Activated naive CD4-positive, alpha-beta T cell treated with anti-CD3 and anti-CD28 coated beads, Interleukin-2, amount 10 ng/mL, durations not matched to agents 7 days and 5 days (primary cell): Measurements from ENCODE around the gene HAUS1.
A peak's percentile ranks its signal among the peaks of the same experiment; 100 is the strongest.
"Not testable (repeated sequence)": the region's sequence is repeated elsewhere in the genome, so short reads cannot be mapped to it uniquely, and the experiment has no call there.

ENCODE experiments used
- CTCF ChIA-PET: fragments of 350-600 bp; sonication (Branson Sonifier 250); formaldehyde crosslinking; loops from one replicate; lab custom pipeline; 2021; ENCODE audit warnings: antibody characterized with exemption; lab: Charles Lee
- DNase-seq: peaks from one replicate; pipeline ENCODE4 v3.0.0-alpha.2; 2020
- H3K27ac Mint-ChIP-seq: one replicate; pipeline ENCODE4 v1.8.0; 2021; ENCODE audit warnings: mild to moderate bottlenecking, moderate library complexity, mixed read lengths
- H3K27me3 Mint-ChIP-seq: one replicate; pipeline ENCODE4 v1.8.0; 2021; ENCODE audit warnings: mild to moderate bottlenecking, mixed read lengths
- H3K36me3 Mint-ChIP-seq: one replicate; pipeline ENCODE4 v1.8.0; 2021; ENCODE audit warnings: mixed read lengths
- H3K4me1 Mint-ChIP-seq: one replicate; pipeline ENCODE4 v1.8.0; 2021; ENCODE audit warnings: mixed read lengths
- H3K4me3 Mint-ChIP-seq: one replicate; pipeline ENCODE4 v1.8.0; 2021; ENCODE audit warnings: mild to moderate bottlenecking, moderate library complexity, mixed read lengths
- H3K9me3 Mint-ChIP-seq: one replicate; pipeline ENCODE4 v1.8.0; 2021; ENCODE audit warnings: mixed read lengths

Gene HAUS1

DNA sequence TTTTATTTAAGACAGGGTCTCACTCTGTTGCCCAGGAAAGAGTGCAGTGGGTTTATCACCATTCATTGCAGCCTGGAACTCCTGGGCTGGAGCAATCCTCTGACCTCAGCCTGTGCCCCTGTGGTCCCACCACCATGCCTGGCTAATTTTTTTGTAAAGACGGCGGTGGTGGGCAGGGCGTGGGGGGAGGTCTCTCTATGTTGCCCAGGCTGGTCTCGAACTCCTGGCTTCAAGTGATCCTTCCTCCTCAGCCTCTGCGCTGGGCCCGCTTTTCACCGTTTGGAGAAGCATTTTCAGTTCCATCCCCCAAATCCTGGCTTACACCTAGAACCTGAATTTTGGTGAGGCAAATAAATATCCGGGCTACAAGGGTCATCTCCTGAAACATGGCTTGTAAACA is 4.7 kb upstream of the HAUS1 start:
- DNase-seq: no peak
- Mint-ChIP-seq H3K4me1 (peaks cover 41% of the 10 kb centered on the region), H3K27me3 (no peaks in the 10 kb centered on the region), H3K9me3 (no peaks in the 10 kb centered on the region), H3K36me3 (peaks cover 17% of the 10 kb centered on the region), H3K4me3 (no peak overlapping the region), H3K27ac (no peak overlapping the region)
- CTCF ChIA-PET: no interaction called here

DNA sequence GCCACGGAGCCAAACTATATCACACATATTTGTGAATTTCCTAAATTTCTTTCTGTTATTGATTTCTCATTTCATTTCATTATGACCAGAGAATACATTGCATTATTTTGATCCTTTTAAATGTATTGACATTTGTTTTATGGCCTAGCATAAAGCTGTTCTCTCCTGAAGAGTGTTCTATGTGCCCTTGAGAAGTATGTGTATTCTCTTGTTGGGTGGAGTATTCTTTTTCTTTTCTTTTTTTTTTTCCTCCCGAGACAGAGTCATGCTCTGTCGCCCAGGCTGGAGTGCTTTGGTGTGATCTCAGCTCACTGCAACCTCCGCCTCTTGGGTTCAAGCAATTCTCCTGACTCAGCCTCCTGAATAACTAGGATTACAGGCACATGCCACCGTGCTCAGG is 5.2 kb downstream of the HAUS1 start:
- no peaks in the 10 kb centered on the region for H3K27me3 Mint-ChIP-seq
- CTCF ChIA-PET: interaction anchor here (0.6 kb wide), 1 partner anchor 984 kb away, joined by 3 read pairs; no protein-coding TSS in a partner anchor
- H3K4me1 Mint-ChIP-seq: peaks cover 39% of the 10 kb centered on the region
- H3K9me3 Mint-ChIP-seq: peaks cover 2% of the 10 kb centered on the region
- H3K4me3 Mint-ChIP-seq: no peak overlapping the region
- H3K27ac Mint-ChIP-seq: peak overlapping the region; percentile 33
- no peak for DNase-seq
- peaks cover 41% of the 10 kb centered on the region for H3K36me3 Mint-ChIP-seq

DNA sequence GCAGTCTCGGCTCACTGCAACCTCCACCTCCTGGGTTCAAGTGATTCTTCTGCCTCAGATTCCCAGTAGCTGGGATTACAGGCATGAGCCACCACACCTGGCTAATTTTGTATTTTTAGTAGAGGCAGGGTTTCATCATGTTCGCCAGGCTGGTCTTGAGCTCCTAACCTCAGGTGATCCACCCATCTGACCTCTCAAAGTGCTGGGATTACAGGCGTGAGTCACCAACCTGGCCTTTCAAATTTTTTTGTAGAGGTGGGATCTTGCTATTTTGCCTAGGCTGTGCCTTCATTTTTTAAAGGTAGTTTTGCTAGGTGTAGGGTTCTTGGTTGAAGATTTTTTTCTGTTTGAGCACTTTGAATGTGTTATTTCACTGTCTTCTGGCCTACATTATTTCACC is 6.2 kb downstream of the HAUS1 start:
- peaks cover 45% of the 10 kb centered on the region for H3K36me3 Mint-ChIP-seq
- CTCF ChIA-PET: interaction anchor here (0.6 kb wide), 1 partner anchor 17 kb away, joined by 4 read pairs; no protein-coding TSS in a partner anchor
- no peak overlapping the region for H3K4me3 Mint-ChIP-seq
- no peak overlapping the region for H3K27ac Mint-ChIP-seq
- H3K27me3 Mint-ChIP-seq: no peaks in the 10 kb centered on the region
- H3K9me3 Mint-ChIP-seq: peaks cover 2% of the 10 kb centered on the region
- peaks cover 32% of the 10 kb centered on the region for H3K4me1 Mint-ChIP-seq
- DNase-seq: no peak

DNA sequence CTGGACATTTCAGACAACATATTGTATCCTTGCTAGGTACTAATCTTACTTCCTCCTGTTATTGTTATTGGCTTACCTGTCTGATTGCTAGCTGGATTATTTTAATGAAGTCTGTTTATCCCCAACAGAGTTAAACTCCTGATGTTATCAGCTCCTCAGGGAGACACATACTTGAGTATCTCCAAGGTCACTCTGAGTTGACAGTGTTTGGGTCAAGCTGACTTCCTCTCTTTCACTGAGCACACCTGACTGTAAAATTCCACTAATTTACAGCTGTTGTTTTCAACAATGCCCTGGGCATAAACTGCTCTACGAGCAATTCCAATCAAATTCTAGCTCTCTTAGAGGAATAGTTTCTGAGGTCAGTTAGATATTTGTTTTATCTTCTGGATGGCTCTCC is 9.6 kb downstream of the HAUS1 start:
- CTCF ChIA-PET: interaction anchor here (0.6 kb wide), 1 partner anchor 13 kb away, joined by 3 read pairs; no protein-coding TSS in a partner anchor

DNA sequence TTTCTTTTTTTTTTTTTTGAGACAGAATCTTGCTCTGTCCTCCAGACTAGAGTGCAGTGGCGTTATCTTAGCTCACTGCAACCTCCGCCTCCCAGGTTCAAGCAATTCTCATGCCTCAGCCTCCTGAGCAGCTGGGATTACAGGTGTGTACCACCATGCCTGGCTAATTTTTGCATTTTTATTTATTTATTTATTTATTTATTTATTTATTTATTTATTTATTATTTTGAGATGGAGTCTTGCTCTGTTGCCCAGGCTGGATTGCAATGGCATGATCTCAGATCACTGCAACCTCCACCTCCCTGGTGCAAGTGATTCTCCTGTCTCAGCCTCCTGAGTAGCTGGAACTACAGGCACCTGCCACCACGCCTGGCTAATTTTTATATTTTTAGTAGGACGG is 22.4 kb downstream of the HAUS1 start:
- DNase-seq, H3K27me3 Mint-ChIP-seq, H3K4me3 Mint-ChIP-seq, H3K27ac Mint-ChIP-seq, H3K4me1 Mint-ChIP-seq, H3K9me3 Mint-ChIP-seq: not testable (repeated sequence)
- CTCF ChIA-PET: interaction anchor here (1.7 kb wide), 1 partner anchor 10 kb away, joined by 6 read pairs; no protein-coding TSS in a partner anchor
- peaks cover 25% of the 10 kb centered on the region for H3K36me3 Mint-ChIP-seq

More for the DNA sequence above, 9.6 kb downstream of the HAUS1 start:
- Mint-ChIP-seq H3K4me3 (no peak overlapping the region), H3K36me3 (peaks cover 47% of the 10 kb centered on the region), H3K27me3 (no peaks in the 10 kb centered on the region), H3K27ac (no peak overlapping the region), H3K9me3 (peaks cover 2% of the 10 kb centered on the region), H3K4me1 (peaks cover 10% of the 10 kb centered on the region)
- no peak for DNase-seq

DNA sequence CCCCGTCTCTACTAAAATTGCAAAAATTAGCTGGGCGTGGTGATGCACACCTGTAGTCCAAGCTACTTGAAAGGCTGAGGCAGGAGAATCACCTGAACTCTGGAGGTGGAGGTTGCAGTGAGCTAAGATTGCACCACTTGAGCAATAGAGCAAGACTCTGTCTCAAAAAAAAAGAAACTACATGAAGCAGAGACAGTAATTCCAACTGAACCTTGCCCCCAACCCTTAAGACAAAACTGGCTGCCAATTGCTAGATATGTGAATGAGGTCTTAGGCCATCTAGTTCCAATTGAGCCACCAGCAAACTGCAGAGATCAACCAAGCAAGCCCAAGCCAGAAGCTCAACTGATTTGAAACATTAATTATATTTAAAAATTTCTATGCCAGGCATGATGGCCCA is 25.9 kb downstream of the HAUS1 start:
- no peak for DNase-seq
- H3K9me3 Mint-ChIP-seq: no peaks in the 10 kb centered on the region

DNA sequence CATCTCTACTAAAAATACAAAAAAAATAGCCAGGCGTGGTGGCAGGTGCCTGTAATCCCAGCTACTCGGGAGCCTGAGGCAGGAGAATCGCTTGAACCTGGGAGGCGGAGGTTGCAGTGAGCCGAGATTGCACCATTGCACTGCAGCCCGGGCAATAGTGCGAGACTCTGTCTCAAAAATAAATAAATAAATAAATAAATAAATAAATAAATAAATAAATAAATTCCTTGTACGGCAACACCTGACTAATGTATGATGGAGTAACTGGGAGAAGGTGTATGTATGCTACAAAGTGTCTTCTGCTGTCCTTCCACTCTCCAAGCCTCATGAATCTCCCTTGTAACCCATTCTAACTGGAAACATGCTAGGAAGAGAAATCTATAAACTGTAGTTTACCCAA is 26.4 kb downstream of the HAUS1 start:
- H3K27ac Mint-ChIP-seq, H3K9me3 Mint-ChIP-seq, DNase-seq, H3K4me1 Mint-ChIP-seq, H3K4me3 Mint-ChIP-seq, H3K27me3 Mint-ChIP-seq, CTCF ChIA-PET: not testable (repeated sequence)
- peaks cover 27% of the 10 kb centered on the region for H3K36me3 Mint-ChIP-seq

More for the DNA sequence above, 25.9 kb downstream of the HAUS1 start:
- Mint-ChIP-seq H3K27me3 (no peaks in the 10 kb centered on the region), H3K36me3 (peaks cover 28% of the 10 kb centered on the region), H3K4me3 (no peak overlapping the region), H3K4me1 (peaks cover under 1% of the 10 kb centered on the region), H3K27ac (no peak overlapping the region)
- CTCF ChIA-PET: interaction anchor here (0.8 kb wide), 1 partner anchor 17 kb away, joined by 4 read pairs; no protein-coding TSS in a partner anchor

DNA sequence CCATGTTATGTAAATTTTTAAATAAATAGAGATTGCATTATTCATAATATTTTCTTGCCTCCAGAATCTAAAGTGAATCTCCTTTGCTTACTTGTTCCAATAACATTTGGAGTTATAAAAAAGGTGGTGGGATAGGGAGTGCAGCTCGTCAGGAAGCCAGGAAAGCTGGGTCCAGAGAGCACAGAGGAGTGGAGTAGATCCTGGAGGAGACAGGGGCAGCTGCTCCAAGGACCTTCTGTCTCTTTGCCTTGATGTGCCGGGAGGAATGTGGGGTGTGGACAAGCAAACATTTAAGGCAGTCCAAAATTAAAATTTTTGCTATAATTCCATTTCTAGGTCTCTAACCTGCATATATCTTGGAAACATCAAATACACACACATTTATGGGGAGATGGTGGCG is 29.3 kb downstream of the HAUS1 start:
- Mint-ChIP-seq H3K27ac (no peak overlapping the region), H3K9me3 (no peaks in the 10 kb centered on the region), H3K4me1 (peaks cover 10% of the 10 kb centered on the region), H3K27me3 (no peaks in the 10 kb centered on the region), H3K36me3 (peaks cover 18% of the 10 kb centered on the region), H3K4me3 (no peak overlapping the region)
- CTCF ChIA-PET: no interaction called here
- no peak for DNase-seq

DNA sequence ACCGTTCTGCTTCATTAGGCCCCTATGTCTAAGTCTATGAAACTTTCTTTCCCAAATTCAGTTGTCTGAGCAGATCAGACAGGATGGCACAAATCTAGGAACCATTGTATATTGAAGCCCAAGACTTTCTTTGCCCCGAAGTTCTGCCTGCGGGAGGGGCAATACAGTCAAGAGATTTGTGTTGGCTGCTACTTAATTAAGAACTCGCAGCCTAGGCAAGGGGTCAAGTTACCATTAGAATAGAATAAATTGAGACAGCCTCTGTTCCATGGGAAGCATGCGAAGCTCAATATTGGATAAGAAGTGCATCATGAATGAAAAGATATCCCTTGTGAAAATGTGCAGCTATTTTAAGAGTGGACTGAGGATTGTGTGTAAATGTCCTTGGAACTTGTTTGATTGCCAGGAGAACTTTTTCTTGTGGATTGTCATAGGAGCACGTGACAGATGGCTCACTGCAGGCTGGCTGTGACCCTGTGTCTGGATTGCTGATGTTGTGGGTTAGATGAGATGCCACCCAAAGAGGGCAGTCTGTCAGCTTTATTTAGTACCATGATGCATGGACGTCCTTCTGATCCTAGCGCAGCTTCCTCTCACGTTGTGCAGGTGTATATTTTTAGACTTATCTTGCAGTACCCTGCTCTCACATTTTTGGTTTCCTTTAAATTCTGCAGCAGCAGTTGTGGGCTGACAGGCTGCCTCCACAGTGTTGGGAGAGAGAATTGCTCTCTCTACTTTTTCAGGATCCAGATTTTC is 30.9 kb downstream of the HAUS1 start:
- Mint-ChIP-seq H3K9me3 (no peaks in the 10 kb centered on the region), H3K27ac (peak overlapping the region; percentile 67), H3K36me3 (peaks cover 10% of the 10 kb centered on the region), H3K4me1 (peaks cover 10% of the 10 kb centered on the region), H3K4me3 (no peak overlapping the region), H3K27me3 (no peaks in the 10 kb centered on the region)
- CTCF ChIA-PET: interaction anchor here (0.9 to 1.2 kb wide), 2 partner anchors 12 to 38 kb away, joined by 3 to 4 read pairs; a partner anchor contains a TSS
- no peak for DNase-seq

DNA sequence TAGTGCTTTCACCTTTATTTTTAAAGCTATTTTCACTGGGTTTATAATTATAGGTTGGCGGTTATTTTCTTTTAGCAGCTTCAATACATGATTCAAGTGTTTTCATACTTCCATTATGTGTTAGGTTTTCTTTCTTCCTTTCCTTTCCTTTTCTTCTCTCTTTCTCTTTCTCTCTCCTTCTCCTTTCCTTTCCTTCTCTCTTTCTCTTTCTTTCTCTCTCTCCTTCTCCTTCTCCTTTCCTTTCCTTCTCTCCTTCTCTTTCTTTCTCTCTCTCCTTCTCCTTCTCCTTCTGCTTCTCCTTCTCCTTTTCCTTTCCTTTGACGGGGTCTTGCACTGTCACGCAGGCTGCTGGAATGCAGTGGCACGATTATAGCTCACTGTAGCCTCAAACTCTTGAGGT is 36.0 kb downstream of the HAUS1 start:
- no peak for DNase-seq
- Mint-ChIP-seq H3K36me3 (peaks cover 2% of the 10 kb centered on the region), H3K27me3 (no peaks in the 10 kb centered on the region), H3K9me3 (no peaks in the 10 kb centered on the region), H3K27ac (no peak overlapping the region), H3K4me1 (peaks cover 8% of the 10 kb centered on the region), H3K4me3 (no peak overlapping the region)
- CTCF ChIA-PET: interaction anchor here (1.0 to 1.5 kb wide), 2 partner anchors 8 to 518 kb away, joined by 3 read pairs; no protein-coding TSS in a partner anchor

DNA sequence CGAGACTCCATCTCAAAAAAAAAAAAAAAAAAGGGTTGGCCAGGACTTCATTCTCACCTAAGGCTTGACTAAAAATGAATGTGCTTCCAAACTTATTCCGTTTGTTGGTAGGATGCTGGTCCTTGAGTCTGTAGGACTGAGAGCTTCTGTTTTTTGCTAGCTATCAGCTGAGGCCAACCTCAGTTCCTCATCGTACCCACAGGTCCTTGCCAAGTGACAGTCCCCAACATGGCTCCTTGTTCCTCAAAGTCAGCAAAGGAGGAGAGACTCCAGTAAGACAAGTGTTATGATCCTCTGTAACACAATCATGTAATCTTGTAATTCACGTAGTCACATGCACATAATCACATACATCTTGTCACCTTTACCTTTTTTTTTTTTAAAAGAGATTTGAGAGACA is 37.0 kb downstream of the HAUS1 start:
- H3K27me3 Mint-ChIP-seq: no peaks in the 10 kb centered on the region
- CTCF ChIA-PET: interaction anchor here (0.7 kb wide), 1 partner anchor 19 kb away, joined by 4 read pairs; no protein-coding TSS in a partner anchor
- no peaks in the 10 kb centered on the region for H3K9me3 Mint-ChIP-seq
- H3K27ac Mint-ChIP-seq: no peak overlapping the region
- no peak for DNase-seq
- no peak overlapping the region for H3K4me3 Mint-ChIP-seq
- H3K4me1 Mint-ChIP-seq: no peaks in the 10 kb centered on the region
- peaks cover 2% of the 10 kb centered on the region for H3K36me3 Mint-ChIP-seq

DNA sequence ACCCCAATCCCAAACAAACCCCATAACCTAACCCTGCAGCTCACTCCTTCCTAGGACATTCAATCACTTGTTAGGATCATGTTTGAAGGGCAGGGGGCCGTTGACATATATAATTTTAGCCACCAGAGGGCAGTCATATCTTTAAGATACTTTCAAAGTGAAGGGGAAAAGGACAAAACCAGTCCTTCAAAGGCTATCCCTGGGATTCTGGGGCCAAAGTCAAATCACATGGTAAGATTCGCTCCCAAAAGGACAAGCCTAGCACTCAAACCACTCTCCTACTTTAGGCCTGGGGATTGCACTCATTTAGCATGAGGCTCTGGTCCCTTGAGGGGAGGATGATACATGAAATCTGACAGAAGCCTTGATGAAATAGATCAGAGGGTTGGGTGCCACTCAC is 44.6 kb downstream of the HAUS1 start:
- CTCF ChIA-PET: interaction anchor here (0.6 to 8.6 kb wide), 19 partner anchors 9 to 512 kb away, joined by 3 to 96 read pairs (median 5); partner anchors contain the start of gene LOXHD1
- peaks cover 50% of the 10 kb centered on the region for H3K4me1 Mint-ChIP-seq
- no peaks in the 10 kb centered on the region for H3K27me3 Mint-ChIP-seq
- no peak overlapping the region for H3K4me3 Mint-ChIP-seq
- peak overlapping the region; percentile 75 for H3K27ac Mint-ChIP-seq
- no peaks in the 10 kb centered on the region for H3K9me3 Mint-ChIP-seq
- peak; percentile 69 for DNase-seq
- H3K36me3 Mint-ChIP-seq: peaks cover 9% of the 10 kb centered on the region

DNA sequence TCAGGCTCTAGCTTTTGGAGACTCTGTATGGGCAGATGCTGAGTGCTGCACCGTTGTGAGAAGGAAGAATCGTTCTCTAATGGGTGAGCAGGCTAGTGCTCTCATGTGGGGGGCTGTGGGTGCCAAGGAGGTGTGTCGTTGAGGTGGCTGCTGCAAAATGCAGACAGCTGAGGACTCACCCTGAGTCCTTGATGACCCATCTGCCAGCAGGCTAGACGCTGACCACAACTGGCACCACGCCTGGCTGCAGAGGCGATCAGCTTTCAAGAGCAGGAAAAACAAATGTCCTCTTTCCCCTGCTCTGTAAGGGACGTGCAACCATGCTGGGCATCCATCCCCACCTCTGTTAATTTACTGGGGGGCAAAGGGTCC is 48.2 kb downstream of the HAUS1 start:
- DNase-seq: no peak
- H3K4me3 Mint-ChIP-seq: no peak overlapping the region
- CTCF ChIA-PET: interaction anchor here (1.0 to 8.6 kb wide), 5 partner anchors 21 to 470 kb away, joined by 3 to 96 read pairs (median 3); a partner anchor contains a TSS
- no peaks in the 10 kb centered on the region for H3K27me3 Mint-ChIP-seq
- peaks cover 11% of the 10 kb centered on the region for H3K9me3 Mint-ChIP-seq
- H3K27ac Mint-ChIP-seq: peak overlapping the region; percentile 65
- H3K36me3 Mint-ChIP-seq: peaks cover 29% of the 10 kb centered on the region
- H3K4me1 Mint-ChIP-seq: peaks cover 85% of the 10 kb centered on the region

DNA sequence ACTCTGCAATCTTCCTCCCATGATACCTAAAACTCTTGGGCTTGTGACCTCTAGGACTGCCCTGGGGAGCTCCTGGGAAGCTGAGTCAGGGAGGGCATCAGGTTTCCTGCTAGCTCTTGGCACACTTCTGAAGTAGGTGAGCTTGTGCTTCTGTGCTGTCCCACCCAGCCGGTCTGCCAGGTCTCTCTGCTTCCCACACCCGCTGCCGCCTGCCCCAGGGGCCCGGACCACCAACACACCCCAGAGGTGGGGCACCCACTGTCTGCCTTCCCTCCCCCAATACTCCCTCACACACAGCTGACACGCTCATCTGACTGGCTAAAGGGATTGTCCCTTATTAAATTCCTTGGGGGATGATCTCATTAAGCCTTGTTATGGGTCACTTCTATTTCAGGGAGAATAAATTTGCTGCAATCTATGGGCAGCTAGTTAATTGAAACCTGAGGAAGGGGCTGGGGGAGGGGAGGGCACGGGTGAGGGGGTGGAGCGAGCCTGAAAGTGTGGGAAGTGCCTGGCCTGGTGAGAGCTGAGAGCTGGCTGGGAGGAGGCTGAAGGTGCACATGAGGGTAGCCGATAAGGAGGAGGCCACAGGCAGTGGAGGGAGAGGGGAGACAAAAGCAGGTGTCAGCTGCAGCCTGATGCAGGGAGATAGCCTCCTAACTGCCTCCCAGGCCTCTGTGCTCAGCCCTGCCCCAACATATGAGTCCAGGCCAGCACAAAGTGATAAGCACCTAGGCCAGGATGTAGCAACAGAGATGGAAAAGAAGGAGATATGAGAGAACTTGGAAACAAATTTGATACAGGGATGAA is 48.8 kb downstream of the HAUS1 start:
- no peak overlapping the region for H3K4me3 Mint-ChIP-seq
- DNase-seq: no peak
- peaks cover 11% of the 10 kb centered on the region for H3K9me3 Mint-ChIP-seq
- CTCF ChIA-PET: interaction anchor here (0.9 to 8.6 kb wide), 4 partner anchors 21 to 505 kb away, joined by 3 to 96 read pairs (median 5); a partner anchor contains a TSS
- H3K27ac Mint-ChIP-seq: peak overlapping the region; percentile 58
- no peaks in the 10 kb centered on the region for H3K27me3 Mint-ChIP-seq
- H3K4me1 Mint-ChIP-seq: peaks cover 91% of the 10 kb centered on the region
- peaks cover 33% of the 10 kb centered on the region for H3K36me3 Mint-ChIP-seq
